AG04450 (cell line): ENCODE results near the gene NT5C. TPM values are rescaled to one million over a fixed set of nuclear protein-coding genes. Genes with fewer than 3 reads are reported as not detected.
"Not testable (repeated sequence)": the region's sequence is repeated elsewhere in the genome, so short reads cannot be mapped to it uniquely, and the experiment has no call there.

Source experiments
- CTCF ChIA-PET: fragments of 300-600, 350-600 bp; formaldehyde crosslinking; extraction: SDS; loops from one replicate; lab custom pipeline; 2022; ENCODE audit warnings: antibody characterized with exemption, inconsistent platforms; lab: Charles Lee
- POLR2A ChIA-PET: fragments of 350-600 bp; formaldehyde crosslinking; extraction: SDS; loops from one replicate; lab custom pipeline; 2021; ENCODE audit warnings: antibody characterized with exemption, inconsistent platforms; lab: Yijun Ruan, JAX
- DNase-seq: peaks from one replicate; pipeline ENCODE4 v3.0.0-alpha.2; 2011; ENCODE audit warnings: low read depth, low spot score
- H3K27ac ChIP-seq: one replicate; pipeline ENCODE4 v1.5.1; 2012; ENCODE audit warnings: low read depth, low read length, control low read depth
- H3K27me3 ChIP-seq: one replicate; pipeline ENCODE4 v1.6.0; 2012; ENCODE audit warnings: low read length; ENCODE audit not compliant: control insufficient read depth, insufficient read depth
- H3K4me3 ChIP-seq: 2 replicates; pipeline ENCODE4 v1.5.1; 2011; ENCODE audit warnings: mild to moderate bottlenecking, low read depth, low read length, control low read depth
- H3K9me3 ChIP-seq: 2 replicates; pipeline ENCODE4 v1.5.1; 2012; ENCODE audit warnings: low read length; ENCODE audit not compliant: control insufficient read depth, insufficient read depth
- polyA plus RNA-seq: library from polyadenylated mRNA; depleted of rRNA; stranded (reverse); fragments of >200 nt; gene quantifications from 2 replicates; pipeline ENCODE4 v1.2.3, GENCODE V29; 2011
- TF ChIP-seq, protein P1 (sequence below): IDR thresholded peaks from 2 replicates; pipeline ENCODE4 v1.5.1; 2011; ENCODE audit warnings: low read depth, low read length, control low read depth, inconsistent platforms

NT5C gene
- polyA plus RNA-seq, 1 experiment: 22.6 TPM

DNA sequence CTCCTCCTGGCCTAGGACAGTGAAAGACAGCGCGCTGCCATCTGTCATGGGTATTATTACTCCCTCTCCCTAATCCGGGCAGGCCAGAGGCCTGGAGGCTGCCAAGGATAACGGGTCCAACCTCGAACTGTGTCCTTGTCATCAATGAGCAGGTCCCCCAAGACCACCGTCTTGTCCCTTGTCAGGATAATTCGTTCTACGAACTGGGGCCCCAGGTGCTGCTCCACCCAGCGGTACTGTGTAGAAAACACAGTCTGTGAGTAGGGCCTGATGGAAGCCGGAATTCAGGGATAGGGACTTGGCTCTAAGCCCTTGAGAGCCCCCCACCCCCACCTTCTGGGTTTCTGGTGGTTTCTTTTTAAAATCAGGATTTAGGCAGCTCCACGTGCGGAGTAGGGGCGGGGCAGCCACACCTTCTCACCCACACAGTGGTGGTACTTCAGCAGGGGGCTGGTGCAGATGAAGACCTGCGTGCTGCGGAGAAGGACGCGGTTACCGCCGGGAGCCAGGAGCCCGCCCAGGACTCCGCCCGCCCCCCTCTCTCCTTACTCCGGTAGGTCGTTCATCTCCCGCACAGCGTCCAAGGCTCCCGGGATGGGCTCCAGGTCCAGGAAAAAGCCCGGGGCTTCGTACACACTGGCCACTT lies 787 bp downstream of the NT5C start:
- TF ChIP-seq, protein P1, sequence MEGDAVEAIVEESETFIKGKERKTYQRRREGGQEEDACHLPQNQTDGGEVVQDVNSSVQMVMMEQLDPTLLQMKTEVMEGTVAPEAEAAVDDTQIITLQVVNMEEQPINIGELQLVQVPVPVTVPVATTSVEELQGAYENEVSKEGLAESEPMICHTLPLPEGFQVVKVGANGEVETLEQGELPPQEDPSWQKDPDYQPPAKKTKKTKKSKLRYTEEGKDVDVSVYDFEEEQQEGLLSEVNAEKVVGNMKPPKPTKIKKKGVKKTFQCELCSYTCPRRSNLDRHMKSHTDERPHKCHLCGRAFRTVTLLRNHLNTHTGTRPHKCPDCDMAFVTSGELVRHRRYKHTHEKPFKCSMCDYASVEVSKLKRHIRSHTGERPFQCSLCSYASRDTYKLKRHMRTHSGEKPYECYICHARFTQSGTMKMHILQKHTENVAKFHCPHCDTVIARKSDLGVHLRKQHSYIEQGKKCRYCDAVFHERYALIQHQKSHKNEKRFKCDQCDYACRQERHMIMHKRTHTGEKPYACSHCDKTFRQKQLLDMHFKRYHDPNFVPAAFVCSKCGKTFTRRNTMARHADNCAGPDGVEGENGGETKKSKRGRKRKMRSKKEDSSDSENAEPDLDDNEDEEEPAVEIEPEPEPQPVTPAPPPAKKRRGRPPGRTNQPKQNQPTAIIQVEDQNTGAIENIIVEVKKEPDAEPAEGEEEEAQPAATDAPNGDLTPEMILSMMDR: peak; percentile 67

DNA sequence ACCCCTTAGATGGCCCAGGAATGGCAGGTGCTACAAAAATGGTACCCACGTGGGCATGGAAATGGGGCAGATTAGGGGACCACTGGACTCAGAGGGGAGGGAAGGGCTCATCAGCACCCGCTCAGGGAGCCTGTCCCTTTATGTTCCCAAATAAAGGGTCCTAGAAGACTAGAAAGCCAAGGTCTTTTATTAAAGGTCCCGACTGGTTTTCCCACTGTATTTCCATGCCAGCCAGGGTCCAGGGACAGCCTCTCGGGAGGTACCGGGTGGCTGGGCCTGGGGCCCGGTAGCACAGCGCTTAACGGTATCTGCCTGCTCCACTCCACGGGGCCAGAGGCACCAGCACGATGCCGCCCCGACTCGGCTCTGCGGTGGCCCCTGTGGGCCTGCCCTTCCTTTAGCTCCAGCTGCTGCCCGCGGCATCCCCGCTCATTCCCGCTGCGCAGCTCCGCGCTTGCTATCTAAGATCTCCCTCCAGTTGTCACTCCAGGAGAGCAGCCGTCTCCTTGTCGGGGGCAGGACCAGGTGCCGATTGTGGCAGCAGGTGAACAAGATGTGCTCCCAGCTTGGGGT lies 1.4 kb downstream of the NT5C start:
- Histone ChIP-seq H3K9me3 (no peaks in the 10 kb centered on the region; the same call in 1 of the 2 replicates), H3K27me3 (no peaks in the 10 kb centered on the region), H3K4me3 (peak overlapping the region; percentile 75), H3K27ac (no peak overlapping the region)
- DNase-seq: no peak
- ChIA-PET POLR2A (interaction anchor here (0.6 to 2.2 kb wide), 3 partner anchors 16 to 118 kb away, joined by 4 to 12 read pairs (median 7); partner anchors contain the start of gene MRPL58), CTCF (interaction anchor here (0.5 to 5.2 kb wide), 13 partner anchors 9 to 151 kb away, joined by 3 to 67 read pairs (median 5); no protein-coding TSS in a partner anchor)
- TF ChIP-seq, protein P1: no peak

More for the DNA sequence above, 787 bp downstream of the NT5C start:
- no peak for DNase-seq
- Histone ChIP-seq H3K9me3 (no peaks in the 10 kb centered on the region; the same call in 1 of the 2 replicates), H3K4me3 (peak overlapping the region; percentile 75), H3K27me3 (no peaks in the 10 kb centered on the region), H3K27ac (peak overlapping the region; percentile 78)
- ChIA-PET POLR2A (interaction anchor here (0.6 to 2.2 kb wide), 7 partner anchors 15 to 118 kb away, joined by 3 to 12 read pairs (median 5); partner anchors contain the start of genes JPT1 and MRPL58), CTCF (interaction anchor here (0.5 to 5.2 kb wide), 20 partner anchors 8 to 173 kb away, joined by 3 to 67 read pairs (median 4); no protein-coding TSS in a partner anchor)

DNA sequence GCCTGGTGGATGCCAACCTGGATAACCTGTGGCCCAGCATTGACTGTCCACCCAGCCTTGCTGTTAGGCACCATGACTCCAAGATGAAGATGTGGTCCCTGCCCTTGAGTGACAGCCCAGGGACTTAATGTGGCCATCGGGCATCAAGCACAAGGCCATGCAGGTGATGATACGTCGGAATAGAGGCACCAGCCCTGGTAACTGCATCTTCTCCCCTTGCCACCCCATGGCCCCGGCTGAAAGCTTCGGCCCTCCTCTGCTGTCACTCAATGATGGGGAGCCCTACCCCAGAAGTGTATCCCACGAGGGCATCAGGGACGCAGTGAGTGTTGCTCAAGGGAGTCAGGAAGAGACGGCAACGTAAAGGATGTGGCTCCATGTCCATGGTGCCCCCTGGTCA lies 2.0 kb downstream of the NT5C start:
- no peak for DNase-seq
- TF ChIP-seq, protein P1: no peak
- POLR2A ChIA-PET: no interaction called here
- CTCF ChIA-PET: interaction anchor here (0.6 to 5.2 kb wide), 3 partner anchors 9 to 151 kb away, joined by 4 to 67 read pairs (median 23); no protein-coding TSS in a partner anchor
- Histone ChIP-seq H3K9me3 (no peaks in the 10 kb centered on the region; the same call in 1 of the 2 replicates), H3K27me3 (no peaks in the 10 kb centered on the region), H3K27ac (no peak overlapping the region), H3K4me3 (no peak overlapping the region)

DNA sequence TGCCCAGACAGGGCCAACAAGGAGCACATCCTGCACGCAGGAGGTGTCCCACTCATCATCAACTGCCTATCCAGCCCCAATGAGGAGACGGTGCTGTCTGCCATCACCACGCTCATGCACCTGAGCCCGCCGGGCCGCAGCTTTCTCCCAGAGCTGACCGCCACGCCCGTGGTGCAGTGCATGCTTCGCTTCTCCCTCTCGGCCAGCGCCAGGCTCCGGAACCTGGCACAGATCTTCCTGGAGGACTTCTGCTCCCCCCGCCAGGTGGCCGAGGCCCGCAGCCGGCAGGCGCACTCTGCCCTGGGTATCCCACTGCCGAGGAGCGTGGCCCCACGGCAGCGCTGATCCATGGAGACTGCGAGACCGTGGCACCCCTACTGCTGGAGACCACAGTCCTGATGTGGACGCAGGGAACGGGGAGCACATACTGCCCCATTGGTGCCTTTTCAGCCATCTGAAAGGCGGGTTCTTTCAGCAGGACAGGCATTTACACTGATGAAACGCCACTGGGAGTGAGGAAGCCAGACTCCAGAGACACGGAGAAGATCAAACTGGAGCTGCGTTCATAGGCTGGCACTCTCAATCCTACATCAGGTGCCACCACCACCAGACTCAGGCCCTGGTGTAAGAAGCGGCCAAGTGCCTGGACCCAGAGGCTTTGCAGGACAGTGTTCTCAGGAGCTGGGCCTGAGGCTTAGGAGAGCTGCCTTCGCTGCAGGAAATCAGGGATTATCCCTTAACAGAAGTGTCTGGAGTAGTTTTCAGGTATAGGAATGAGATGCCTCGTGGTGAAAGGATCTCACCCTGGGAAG lies 2.6 kb downstream of the NT5C start:
- TF ChIP-seq, protein P1: no peak
- CTCF ChIA-PET: interaction anchor here (2.1 to 5.2 kb wide), 2 partner anchors 13 to 15 kb away, joined by 13 to 67 read pairs; no protein-coding TSS in a partner anchor
- POLR2A ChIA-PET: no interaction called here

DNA sequence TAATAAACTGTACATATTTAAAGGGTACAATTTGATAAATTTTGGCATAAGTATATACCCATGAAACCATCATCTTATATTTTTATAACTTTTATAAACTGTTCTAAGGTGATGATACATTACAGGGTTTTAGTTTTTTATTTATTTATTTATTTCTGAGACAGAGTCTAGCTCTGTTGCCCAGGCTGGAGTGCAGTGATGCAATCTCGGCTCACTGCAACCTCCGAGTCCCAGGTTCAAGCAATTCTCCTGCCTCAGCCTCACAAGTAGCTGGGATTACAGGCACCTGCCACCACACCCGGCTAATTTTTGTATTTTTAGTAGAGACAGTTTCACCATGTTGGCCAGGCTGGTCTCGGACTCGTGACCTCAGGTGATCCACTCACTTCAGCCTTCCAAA lies 3.6 kb downstream of the NT5C start:
- CTCF ChIA-PET: interaction anchor here (2.1 kb wide), 1 partner anchor 14 kb away, joined by 13 read pairs; no protein-coding TSS in a partner anchor
- H3K27ac ChIP-seq, DNase-seq, H3K4me3 ChIP-seq, H3K27me3 ChIP-seq, H3K9me3 ChIP-seq, POLR2A ChIA-PET: not testable (repeated sequence)

More for the DNA sequence above, 2.6 kb downstream of the NT5C start:
- Histone ChIP-seq H3K4me3 (no peak overlapping the region), H3K9me3 (peaks cover 5% of the 10 kb centered on the region; the same call in 1 of the 2 replicates), H3K27ac (no peak overlapping the region), H3K27me3 (no peaks in the 10 kb centered on the region)
- no peak for DNase-seq
